K562 (cell line): ENCODE data around the gene CXCR5. TPM values are rescaled to one million over a fixed set of nuclear protein-coding genes. Genes with fewer than 3 reads are reported as not detected.

Experiments used
- ATAC-seq: fragments of 200-7000 bp; cut with Tn5 transposase; 3 replicates; pipeline ENCODE4 v1.9.1; 2020; ENCODE audit warnings: moderate library complexity
- BruUV-seq: library from RNA; stranded (reverse); fragments of 400-500 nt; replicated peaks from 2 replicates; lab custom pipeline; 2021; lab: Mats Ljungman, UMichigan
- CTCF ChIA-PET: fragments of 300-600 bp; formaldehyde crosslinking; extraction: SDS; loops from one replicate; lab custom pipeline; 2021; ENCODE audit warnings: low intra/inter-chr PET ratio; lab: Yijun Ruan, JAX
- POLR2A ChIA-PET: fragments of 300-600, 350-650 bp; sonication (Branson Sonifier 250); formaldehyde crosslinking; extraction: SDS; loops from one replicate; lab custom pipeline; 2021; ENCODE audit warnings: antibody characterized with exemption, inconsistent platforms; lab: Yijun Ruan, JAX
- DNase-seq, 4 experiments: peaks; one replicate each; pipeline versions ENCODE4 v3.0.0 to v3.0.0-alpha.2; 2011 to 2018; ENCODE audit warnings: low spot score in 3 of 4, mixed read lengths in 3 of 4; ENCODE audit errors: extremely low read depth in 1 of 4
- FAIRE-seq: peaks from 2 replicates; lab custom pipeline; 2011; peaks lifted over from hg19 to GRCh38; lab: Jason Lieb, UNC
- H2AFZ ChIP-seq: 2 replicates; pipeline ENCODE4 v1.6.0; 2011; ENCODE audit warnings: low read depth, low read length, control low read depth, inconsistent platforms
- H3K27ac ChIP-seq: fragments of 200-600 bp; 3 replicates; pipeline ENCODE4 v1.8.0; 2011; ENCODE audit warnings: low read depth, mild to moderate bottlenecking, control low read depth, inconsistent platforms, low read length, moderate library complexity, mixed read lengths; ENCODE audit errors: extremely low read depth
- H3K27me3 ChIP-seq, 2 experiments: fragments of 300-600 bp in 1 of 2; 2 replicates in 1 of 2; 3 replicates in 1 of 2; pipeline versions ENCODE4 v1.6.0 to v1.8.0; 2011; ENCODE audit warnings: inconsistent platforms in 2 of 2, low read length in 2 of 2, mild to moderate bottlenecking in 1 of 2, mixed read lengths in 1 of 2, moderate library complexity in 1 of 2; ENCODE audit not compliant: control insufficient read depth in 2 of 2, insufficient read depth in 2 of 2
- H3K36me3 ChIP-seq: fragments of 300-600 bp; 3 replicates; pipeline ENCODE4 v1.8.0; 2011; ENCODE audit warnings: mild to moderate bottlenecking, low read length, inconsistent platforms; ENCODE audit not compliant: control insufficient read depth, insufficient read depth
- H3K4me1 ChIP-seq, 2 experiments: fragments of 200-600 bp in 1 of 2; replicated peaks in 1 of 2; 2 replicates in 1 of 2; 3 replicates in 1 of 2; pipeline versions ENCODE4 v1.5.1 to v1.8.0; 2011; ENCODE audit warnings: inconsistent platforms in 2 of 2, low read length in 2 of 2, mild to moderate bottlenecking in 1 of 2, mixed read lengths in 1 of 2, moderate library complexity in 1 of 2; ENCODE audit not compliant: control insufficient read depth in 2 of 2, insufficient read depth in 2 of 2
- H3K4me2 ChIP-seq: 2 replicates; pipeline ENCODE4 v1.6.1; 2011; ENCODE audit warnings: low read length, control low read depth, inconsistent platforms, mixed read lengths; ENCODE audit not compliant: insufficient read depth
- H3K4me3 ChIP-seq: fragments of 200-600 bp; sonication (generic), shearing (Covaris generic); 2 replicates; pipeline ENCODE4 v1.5.1; 2016; ENCODE audit warnings: control low read depth, inconsistent platforms
- H3K79me2 ChIP-seq: fragments of 200-600 bp; 3 replicates; pipeline ENCODE4 v1.8.0; 2011; ENCODE audit warnings: low read length, inconsistent platforms; ENCODE audit not compliant: control insufficient read depth, insufficient read depth
- H3K9ac ChIP-seq, 2 experiments: 2 replicates each; pipeline versions ENCODE4 v1.6.0 to v1.6.1; 2011; ENCODE audit warnings: low read depth in 2 of 2, low read length in 2 of 2, control low read depth in 1 of 2, inconsistent platforms in 1 of 2, mild to moderate bottlenecking in 1 of 2, mixed read lengths in 1 of 2; ENCODE audit not compliant: insufficient read depth in 1 of 2
- H3K9me1 ChIP-seq: one replicate; pipeline ENCODE4 v1.6.0; 2011; ENCODE audit warnings: inconsistent platforms, mild to moderate bottlenecking, low read length, moderate library complexity; ENCODE audit not compliant: control insufficient read depth, insufficient read depth
- H3K9me3 ChIP-seq: replicated peaks from 2 replicates; pipeline ENCODE4 v1.5.1; 2011; ENCODE audit warnings: low read depth, low read length, inconsistent platforms; ENCODE audit not compliant: control insufficient read depth, insufficient read depth
- H4K20me1 ChIP-seq: replicated peaks from 2 replicates; pipeline ENCODE4 v1.6.1; 2011; ENCODE audit warnings: low read length, inconsistent platforms, mixed read lengths; ENCODE audit not compliant: control insufficient read depth, insufficient read depth
- FOSL1 ChIP-seq: fragments of 200-800 bp; sonication (Bioruptor generic); conservative IDR thresholded peaks from 2 replicates; pipeline ENCODE4 v1.6.1; 2016; ENCODE audit warnings: missing genetic modification characterization, missing compliant biosample characterization
- NRF1 ChIP-seq, 2 experiments: fragments of 450-650 bp; IDR thresholded peaks in 1 of 2; conservative IDR thresholded peaks in 1 of 2; 2 replicates each; pipeline ENCODE4 v1.6.1; 2014; ENCODE audit warnings: mild to moderate bottlenecking in 2 of 2
- PHF21A ChIP-seq: fragments of 450-650 bp; IDR thresholded peaks from 2 replicates; pipeline ENCODE4 v1.6.1; 2017; ENCODE audit warnings: low read depth, borderline replicate concordance
- TCFL5 ChIP-seq: fragments of 250-450 bp; sonication (Bioruptor Pico); conservative IDR thresholded peaks from 2 replicates; pipeline ENCODE4 v1.6.1; 2021; ENCODE audit warnings: mild to moderate bottlenecking, moderate library complexity, matching md5 sums
- ZNF274 ChIP-seq: IDR thresholded peaks from 2 replicates; pipeline ENCODE4 v1.6.1; 2011; ENCODE audit warnings: low read depth, mild to moderate bottlenecking, low read length, moderate library complexity, borderline replicate concordance
- ZNF316 ChIP-seq: fragments of 450-650 bp; IDR thresholded peaks from 2 replicates; pipeline ENCODE4 v1.6.1; 2016
- ZNF780A ChIP-seq: fragments of 250-450 bp; sonication (Bioruptor Pico); IDR thresholded peaks from 2 replicates; pipeline ENCODE4 v1.5.0; 2021; ENCODE audit warnings: mild to moderate bottlenecking
- WGBS: fragments of 100-300 bp; shearing (Covaris generic); methylation state at CpG from one replicate; pipeline ENCODE4 v1.1.6; 2016; ENCODE audit warnings: low coverage, mixed read lengths; ENCODE audit not compliant: insufficient coverage; ENCODE audit errors: missing lambda C conversion rate; 5-methylcytosine and 5-hydroxymethylcytosine counted together
- in situ Hi-C: fragments of 300-500 bp; cut with MboI; formaldehyde crosslinking; loops from 4 replicates; pipeline ENCODE4 v1.15.0; 2018; ENCODE audit warnings: inconsistent platforms, mixed read lengths
- intact Hi-C: fragments of 100-400 bp; cut with micrococcal nuclease; formaldehyde crosslinking; loops from 2 replicates; pipeline ENCODE4 v1.14.2; 2022
- polyA plus RNA-seq, 8 experiments: library from polyadenylated mRNA; depleted of rRNA in 4 of 8; stranded (reverse) in 5 of 8; unstranded in 3 of 8; fragments of >200 nt; fragmentation: Nextera tagmentation in 2 of 8; fragmentation: Illumina TruSeq in 1 of 8; extraction: Ambion mirVana in 2 of 8; extraction: Trizol in 1 of 8; gene quantifications; 2 replicates each; pipeline versions ENCODE4 v1.2.1 to v1.2.3, GENCODE V29; 2011 to 2014; ENCODE audit warnings: inconsistent platforms in 1 of 8, missing spikeins in 1 of 8
- total RNA-seq, 7 experiments: library from RNA; depleted of rRNA in 6 of 7; stranded (reverse); fragments of >200 nt in 6 of 7; fragmentation: Illumina TruSeq in 2 of 7; extraction: Trizol in 2 of 7; gene quantifications; 2 replicates each; pipeline versions ENCODE4 v1.2.1 to v1.2.3, GENCODE V29; 2011 to 2021; ENCODE audit warnings: low replicate concordance in 1 of 7
- TF ChIP-seq, protein P1 (sequence below): sonication (generic); formaldehyde crosslinking; IDR thresholded peaks from 2 replicates; pipeline ENCODE4 v1.8.1; 2023; ENCODE audit warnings: mild to moderate bottlenecking, missing genetic modification reagents
- TF ChIP-seq, protein P2 (sequence below): fragments of 250-450 bp; sonication (Bioruptor Pico); IDR thresholded peaks from 2 replicates; pipeline ENCODE4 v1.8.0; 2021; ENCODE audit warnings: moderate library complexity, mild to moderate bottlenecking, inconsistent platforms
- TF ChIP-seq, protein P3 (sequence below): fragments of 200-800 bp; sonication (Bioruptor generic); IDR thresholded peaks from 2 replicates; pipeline ENCODE4 v1.6.1; 2016; ENCODE audit warnings: missing genetic modification characterization, missing compliant biosample characterization
- TF ChIP-seq, protein P4 (sequence below): conservative IDR thresholded peaks from 2 replicates; pipeline ENCODE4 v1.6.1; 2011; ENCODE audit warnings: low read depth, mild to moderate bottlenecking, low read length; ENCODE audit not compliant: control insufficient read depth

CXCR5 gene
- total and polyA plus RNA-seq, 9 of the 15 experiments (the other 6 are each of a cell fraction or from before 2014, with no cell fraction given): 0.03 to 0.06 TPM; not detected in 7

DNA sequence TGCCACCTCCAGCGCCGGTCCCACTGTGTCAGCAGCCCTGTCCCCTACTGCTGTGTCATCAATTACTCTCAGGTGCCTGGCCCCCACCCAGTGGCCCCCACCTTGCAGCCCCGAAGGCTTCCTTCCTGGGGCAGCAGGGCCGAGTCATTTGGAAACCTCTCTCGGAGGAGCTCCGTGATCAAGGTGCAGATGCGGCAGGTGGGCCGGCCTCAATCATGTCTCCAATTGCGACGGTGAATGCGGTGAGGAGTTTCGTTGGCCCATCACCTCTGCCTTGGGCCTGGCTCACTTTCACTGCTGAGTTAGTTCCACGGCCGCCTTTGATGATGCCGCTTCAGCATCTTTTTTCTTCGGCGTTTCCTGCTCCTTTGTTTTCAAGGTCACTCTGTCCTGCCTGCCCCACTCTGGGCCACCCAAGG, 11.3 kb upstream of the CXCR5 start:
- no peak for ATAC-seq
- WGBS: 65% methylated on average over 17 of the region's 17 CpGs
- TF ChIP-seq ZNF274 (no peak), ZNF780A (CRISPR knock-in tag) (no peak), TCFL5 (CRISPR knock-in tag) (no peak), ZNF316 (peak; percentile 16; the same call in 1 of the 2 replicates), PHF21A (no peak), NRF1 (conservative IDR thresholded peaks at IDR 0.05 in 1 of 2, IDR thresholded peaks at IDR 0.05 in 1 of 2) (no peak), FOSL1 (no peak)
- TF ChIP-seq, protein P1, sequence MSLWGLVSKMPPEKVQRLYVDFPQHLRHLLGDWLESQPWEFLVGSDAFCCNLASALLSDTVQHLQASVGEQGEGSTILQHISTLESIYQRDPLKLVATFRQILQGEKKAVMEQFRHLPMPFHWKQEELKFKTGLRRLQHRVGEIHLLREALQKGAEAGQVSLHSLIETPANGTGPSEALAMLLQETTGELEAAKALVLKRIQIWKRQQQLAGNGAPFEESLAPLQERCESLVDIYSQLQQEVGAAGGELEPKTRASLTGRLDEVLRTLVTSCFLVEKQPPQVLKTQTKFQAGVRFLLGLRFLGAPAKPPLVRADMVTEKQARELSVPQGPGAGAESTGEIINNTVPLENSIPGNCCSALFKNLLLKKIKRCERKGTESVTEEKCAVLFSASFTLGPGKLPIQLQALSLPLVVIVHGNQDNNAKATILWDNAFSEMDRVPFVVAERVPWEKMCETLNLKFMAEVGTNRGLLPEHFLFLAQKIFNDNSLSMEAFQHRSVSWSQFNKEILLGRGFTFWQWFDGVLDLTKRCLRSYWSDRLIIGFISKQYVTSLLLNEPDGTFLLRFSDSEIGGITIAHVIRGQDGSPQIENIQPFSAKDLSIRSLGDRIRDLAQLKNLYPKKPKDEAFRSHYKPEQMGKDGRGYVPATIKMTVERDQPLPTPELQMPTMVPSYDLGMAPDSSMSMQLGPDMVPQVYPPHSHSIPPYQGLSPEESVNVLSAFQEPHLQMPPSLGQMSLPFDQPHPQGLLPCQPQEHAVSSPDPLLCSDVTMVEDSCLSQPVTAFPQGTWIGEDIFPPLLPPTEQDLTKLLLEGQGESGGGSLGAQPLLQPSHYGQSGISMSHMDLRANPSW (CRISPR knock-in tag): no peak
- TF ChIP-seq, protein P2, sequence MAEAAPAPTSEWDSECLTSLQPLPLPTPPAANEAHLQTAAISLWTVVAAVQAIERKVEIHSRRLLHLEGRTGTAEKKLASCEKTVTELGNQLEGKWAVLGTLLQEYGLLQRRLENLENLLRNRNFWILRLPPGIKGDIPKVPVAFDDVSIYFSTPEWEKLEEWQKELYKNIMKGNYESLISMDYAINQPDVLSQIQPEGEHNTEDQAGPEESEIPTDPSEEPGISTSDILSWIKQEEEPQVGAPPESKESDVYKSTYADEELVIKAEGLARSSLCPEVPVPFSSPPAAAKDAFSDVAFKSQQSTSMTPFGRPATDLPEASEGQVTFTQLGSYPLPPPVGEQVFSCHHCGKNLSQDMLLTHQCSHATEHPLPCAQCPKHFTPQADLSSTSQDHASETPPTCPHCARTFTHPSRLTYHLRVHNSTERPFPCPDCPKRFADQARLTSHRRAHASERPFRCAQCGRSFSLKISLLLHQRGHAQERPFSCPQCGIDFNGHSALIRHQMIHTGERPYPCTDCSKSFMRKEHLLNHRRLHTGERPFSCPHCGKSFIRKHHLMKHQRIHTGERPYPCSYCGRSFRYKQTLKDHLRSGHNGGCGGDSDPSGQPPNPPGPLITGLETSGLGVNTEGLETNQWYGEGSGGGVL (CRISPR knock-in tag): no peak
- TF ChIP-seq, protein P3, sequence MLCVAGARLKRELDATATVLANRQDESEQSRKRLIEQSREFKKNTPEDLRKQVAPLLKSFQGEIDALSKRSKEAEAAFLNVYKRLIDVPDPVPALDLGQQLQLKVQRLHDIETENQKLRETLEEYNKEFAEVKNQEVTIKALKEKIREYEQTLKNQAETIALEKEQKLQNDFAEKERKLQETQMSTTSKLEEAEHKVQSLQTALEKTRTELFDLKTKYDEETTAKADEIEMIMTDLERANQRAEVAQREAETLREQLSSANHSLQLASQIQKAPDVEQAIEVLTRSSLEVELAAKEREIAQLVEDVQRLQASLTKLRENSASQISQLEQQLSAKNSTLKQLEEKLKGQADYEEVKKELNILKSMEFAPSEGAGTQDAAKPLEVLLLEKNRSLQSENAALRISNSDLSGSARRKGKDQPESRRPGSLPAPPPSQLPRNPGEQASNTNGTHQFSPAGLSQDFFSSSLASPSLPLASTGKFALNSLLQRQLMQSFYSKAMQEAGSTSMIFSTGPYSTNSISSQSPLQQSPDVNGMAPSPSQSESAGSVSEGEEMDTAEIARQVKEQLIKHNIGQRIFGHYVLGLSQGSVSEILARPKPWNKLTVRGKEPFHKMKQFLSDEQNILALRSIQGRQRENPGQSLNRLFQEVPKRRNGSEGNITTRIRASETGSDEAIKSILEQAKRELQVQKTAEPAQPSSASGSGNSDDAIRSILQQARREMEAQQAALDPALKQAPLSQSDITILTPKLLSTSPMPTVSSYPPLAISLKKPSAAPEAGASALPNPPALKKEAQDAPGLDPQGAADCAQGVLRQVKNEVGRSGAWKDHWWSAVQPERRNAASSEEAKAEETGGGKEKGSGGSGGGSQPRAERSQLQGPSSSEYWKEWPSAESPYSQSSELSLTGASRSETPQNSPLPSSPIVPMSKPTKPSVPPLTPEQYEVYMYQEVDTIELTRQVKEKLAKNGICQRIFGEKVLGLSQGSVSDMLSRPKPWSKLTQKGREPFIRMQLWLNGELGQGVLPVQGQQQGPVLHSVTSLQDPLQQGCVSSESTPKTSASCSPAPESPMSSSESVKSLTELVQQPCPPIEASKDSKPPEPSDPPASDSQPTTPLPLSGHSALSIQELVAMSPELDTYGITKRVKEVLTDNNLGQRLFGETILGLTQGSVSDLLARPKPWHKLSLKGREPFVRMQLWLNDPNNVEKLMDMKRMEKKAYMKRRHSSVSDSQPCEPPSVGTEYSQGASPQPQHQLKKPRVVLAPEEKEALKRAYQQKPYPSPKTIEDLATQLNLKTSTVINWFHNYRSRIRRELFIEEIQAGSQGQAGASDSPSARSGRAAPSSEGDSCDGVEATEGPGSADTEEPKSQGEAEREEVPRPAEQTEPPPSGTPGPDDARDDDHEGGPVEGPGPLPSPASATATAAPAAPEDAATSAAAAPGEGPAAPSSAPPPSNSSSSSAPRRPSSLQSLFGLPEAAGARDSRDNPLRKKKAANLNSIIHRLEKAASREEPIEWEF (CRISPR knock-in tag): no peak
- TF ChIP-seq, protein P4, sequence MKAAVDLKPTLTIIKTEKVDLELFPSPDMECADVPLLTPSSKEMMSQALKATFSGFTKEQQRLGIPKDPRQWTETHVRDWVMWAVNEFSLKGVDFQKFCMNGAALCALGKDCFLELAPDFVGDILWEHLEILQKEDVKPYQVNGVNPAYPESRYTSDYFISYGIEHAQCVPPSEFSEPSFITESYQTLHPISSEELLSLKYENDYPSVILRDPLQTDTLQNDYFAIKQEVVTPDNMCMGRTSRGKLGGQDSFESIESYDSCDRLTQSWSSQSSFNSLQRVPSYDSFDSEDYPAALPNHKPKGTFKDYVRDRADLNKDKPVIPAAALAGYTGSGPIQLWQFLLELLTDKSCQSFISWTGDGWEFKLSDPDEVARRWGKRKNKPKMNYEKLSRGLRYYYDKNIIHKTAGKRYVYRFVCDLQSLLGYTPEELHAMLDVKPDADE: no peak

More for the DNA sequence above, 11.3 kb upstream of the CXCR5 start:
- Histone ChIP-seq H3K4me3 (no peak overlapping the region), H3K9me3 (no peaks in the 10 kb centered on the region), H3K9me1 (no peaks in the 10 kb centered on the region), H2AFZ (no peak overlapping the region), H3K79me2 (no peaks in the 10 kb centered on the region), H3K4me2 (no peak overlapping the region), H3K27ac (no peak overlapping the region), H3K4me1 (peaks cover 0 to 20% of the 10 kb centered on the region in 2 experiments; a peak in 3 of 5 replicates), H4K20me1 (no peaks in the 10 kb centered on the region), H3K36me3 (no peaks in the 10 kb centered on the region), H3K27me3 (no peaks in the 10 kb centered on the region; a peak in 1 of 5 replicates), H3K9ac (no peak overlapping the region; a peak in 1 of 4 replicates)
- no TSS peak for BruUV-seq
- ChIA-PET POLR2A (interaction anchor here (0.8 kb wide), 1 partner anchor 558 kb away, joined by 3 read pairs; no protein-coding TSS in a partner anchor), CTCF (no interaction called here)
- no peak for FAIRE-seq
- intact Hi-C loops: no loop called here
- in situ Hi-C loops: no loop called here
- DNase-seq: no peak
